Uterus (tissue), 4 donors: ENCODE data around the gene ZNF81. TPM values are rescaled to one million over a fixed set of nuclear protein-coding genes. Genes with fewer than 3 reads are reported as not detected.

Source experiments
- DNase-seq, 2 donors: peaks; one replicate each; pipeline ENCODE4 v3.0.0-alpha.2; 2019 to 2020
- H3K27ac ChIP-seq, 2 donors: fragments of 200-600 bp; sonication (generic); 1 replicate in 1 of 2; 2 replicates in 1 of 2; pipeline ENCODE4 v1.5.1; 2016 to 2018
- H3K27me3 ChIP-seq, 2 donors: fragments of 200-600 bp; sonication (generic); one replicate each; pipeline ENCODE4 v1.5.1; 2018 to 2019; ENCODE audit warnings: control low read depth in 1 of 2
- H3K36me3 ChIP-seq, 2 donors: fragments of 200-600 bp; sonication (generic); one replicate each; pipeline ENCODE4 v1.5.1; 2019; ENCODE audit warnings: control low read depth in 1 of 2
- H3K4me1 ChIP-seq, 2 donors: fragments of 200-600 bp; sonication (generic); one replicate each; pipeline ENCODE4 v1.5.1; 2018 to 2019; ENCODE audit warnings: control low read depth in 1 of 2
- H3K4me3 ChIP-seq, 2 donors: fragments of 200-600 bp; sonication (generic); 1 replicate in 1 of 2; 2 replicates in 1 of 2; pipeline ENCODE4 v1.5.1; 2018 to 2019; ENCODE audit warnings: mild to moderate bottlenecking in 1 of 2
- H3K9me3 ChIP-seq, 2 donors: fragments of 200-600 bp; sonication (generic); one replicate each; pipeline ENCODE4 v1.5.1; 2019; ENCODE audit warnings: control low read depth in 1 of 2
- CTCF ChIP-seq, 4 experiments: fragments of 200-600 bp in 2 of 4; fragments of 450-650 bp in 2 of 4; sonication (generic) in 2 of 4; IDR thresholded peaks; one replicate each; pipeline ENCODE4 v1.5.1; 2016 to 2019; ENCODE audit warnings: antibody characterized with exemption in 4 of 4, mild to moderate bottlenecking in 2 of 4, moderate library complexity in 1 of 4
- POLR2A ChIP-seq, 2 donors: fragments of 450-650 bp; IDR thresholded peaks; one replicate each; pipeline ENCODE4 v1.6.1; 2016; ENCODE audit warnings: antibody characterized with exemption in 2 of 2, mild to moderate bottlenecking in 1 of 2, moderate library complexity in 1 of 2
- intact Hi-C: fragments of 100-400 bp; cut with DNase I; formaldehyde crosslinking; loops from one replicate; pipeline ENCODE4 v1.15.1; 2023; ENCODE audit warnings: low total_unique reads
- total RNA-seq, 4 donors: library from RNA; depleted of rRNA in 3 of 4; stranded (reverse); fragments of >200 nt in 3 of 4; gene quantifications; one replicate each; pipeline versions ENCODE4 v1.1.0 to v1.2.4, GENCODE V29; 2014 to 2023
- donor health status: DM: yes; HTN: yes; CAD: no.

The ZNF81 gene
- total RNA-seq, 4 donors from 2014 or later: 2.6 to 26.6 (median 9.4) TPM

GRCh38 chrX:47862680-47863079, 26.0 kb downstream of the ZNF81 start:
- intact Hi-C loops: no loop called here
- no peak overlapping the region for H3K27ac ChIP-seq
- no peak for TF ChIP-seq CTCF (IDR thresholded peaks at IDR 0.05)
- TF ChIP-seq POLR2A (IDR thresholded peaks at IDR 0.05): no peak
- no peaks in the 10 kb centered on the region for H3K36me3 ChIP-seq
- H3K27me3 ChIP-seq: no peaks in the 10 kb centered on the region
- no peaks in the 10 kb centered on the region for H3K9me3 ChIP-seq
- no peak for DNase-seq
- no peaks in the 10 kb centered on the region for H3K4me1 ChIP-seq
- H3K4me3 ChIP-seq: no peak overlapping the region

- H3K27me3 ChIP-seq: no peaks in the 10 kb centered on the region
- no peaks in the 10 kb centered on the region for H3K9me3 ChIP-seq
- intact Hi-C loops: no loop called here
- no peaks in the 10 kb centered on the region for H3K4me1 ChIP-seq
- no peak for TF ChIP-seq CTCF (IDR thresholded peaks at IDR 0.05)
- no peak for TF ChIP-seq POLR2A (IDR thresholded peaks at IDR 0.05)
- no peak overlapping the region for H3K4me3 ChIP-seq
- DNase-seq: no peak
- no peak overlapping the region for H3K27ac ChIP-seq
- H3K36me3 ChIP-seq: no peaks in the 10 kb centered on the region
These were observed 26.5 kb downstream of the ZNF81 start for GRCh38 chrX:47863187-47863586.

GRCh38 chrX:47864300-47864699, 27.6 kb downstream of the ZNF81 start:
- intact Hi-C loops: no loop called here
- H3K36me3 ChIP-seq: no peaks in the 10 kb centered on the region
- no peak for TF ChIP-seq CTCF (IDR thresholded peaks at IDR 0.05)
- no peaks in the 10 kb centered on the region for H3K9me3 ChIP-seq
- no peak for DNase-seq
- H3K4me1 ChIP-seq: no peaks in the 10 kb centered on the region
- H3K27ac ChIP-seq: no peak overlapping the region
- no peaks in the 10 kb centered on the region for H3K27me3 ChIP-seq
- H3K4me3 ChIP-seq: no peak overlapping the region

GRCh38 chrX:47864785-47865184, 28.1 kb downstream of the ZNF81 start:
- TF ChIP-seq POLR2A (IDR thresholded peaks at IDR 0.05) (no peak), CTCF (IDR thresholded peaks at IDR 0.05) (no peak)
- H3K27me3 ChIP-seq: no peaks in the 10 kb centered on the region
- H3K36me3 ChIP-seq: no peaks in the 10 kb centered on the region
- H3K27ac ChIP-seq: no peak overlapping the region
- intact Hi-C loops: no loop called here
- DNase-seq: no peak
- H3K4me1 ChIP-seq: no peaks in the 10 kb centered on the region
- H3K4me3 ChIP-seq: no peak overlapping the region
- no peaks in the 10 kb centered on the region for H3K9me3 ChIP-seq

GRCh38 chrX:47873123-47873522, 36.4 kb downstream of the ZNF81 start:
- Histone ChIP-seq H3K27me3 (peaks cover 0 to 3% of the 10 kb centered on the region in 2 donors), H3K36me3 (no peaks in the 10 kb centered on the region), H3K4me1 (no peaks in the 10 kb centered on the region), H3K27ac (no peak overlapping the region), H3K4me3 (no peak overlapping the region), H3K9me3 (peaks cover 0 to under 1% of the 10 kb centered on the region in 2 donors)
- DNase-seq: no peak
- intact Hi-C loops: no loop called here
- TF ChIP-seq POLR2A (IDR thresholded peaks at IDR 0.05) (no peak), CTCF (IDR thresholded peaks at IDR 0.05) (no peak)
